Activated naive CD8-positive, alpha-beta T cell treated with anti-CD3 and anti-CD28 coated beads, Interleukin-2, amount 50 U/mL, for 24 hours (primary cell): Measurements from ENCODE around the gene SPOCK1.

Experiments used
- ATAC-seq: fragments of 150-1000 bp; cut with Tn5 transposase; one replicate; pipeline ENCODE4 v1.10.0; 2021
- DNase-seq: peaks from one replicate; pipeline ENCODE4 v3.0.0; 2021
- H3K27ac Mint-ChIP-seq: one replicate; pipeline ENCODE4 v1.8.0; 2021; ENCODE audit warnings: mild to moderate bottlenecking, mixed read lengths
- H3K27me3 Mint-ChIP-seq: one replicate; pipeline ENCODE4 v1.8.0; 2021; ENCODE audit warnings: mixed read lengths
- H3K36me3 Mint-ChIP-seq: one replicate; pipeline ENCODE4 v1.8.0; 2021; ENCODE audit warnings: low read depth, mixed read lengths
- H3K4me1 Mint-ChIP-seq: one replicate; pipeline ENCODE4 v1.8.0; 2021; ENCODE audit warnings: mixed read lengths
- H3K4me3 Mint-ChIP-seq: one replicate; pipeline ENCODE4 v1.8.0; 2021; ENCODE audit warnings: mild to moderate bottlenecking, moderate library complexity, mixed read lengths
- H3K9me3 Mint-ChIP-seq: one replicate; pipeline ENCODE4 v1.8.0; 2021; ENCODE audit warnings: mixed read lengths

Gene SPOCK1

GRCh38 chr5:137478043-137478442 is 21.1 kb downstream of the SPOCK1 start:
- H3K27me3 Mint-ChIP-seq = peaks cover 3% of the 10 kb centered on the region
- H3K27ac Mint-ChIP-seq = no peak overlapping the region
- H3K36me3 Mint-ChIP-seq = no peaks in the 10 kb centered on the region
- ATAC-seq = no peak
- no peak overlapping the region for H3K4me3 Mint-ChIP-seq
- H3K4me1 Mint-ChIP-seq = no peaks in the 10 kb centered on the region
- peaks cover 4% of the 10 kb centered on the region for H3K9me3 Mint-ChIP-seq
- no peak for DNase-seq

- Mint-ChIP-seq H3K9me3 (peaks cover 4% of the 10 kb centered on the region), H3K4me3 (no peak overlapping the region), H3K27ac (no peak overlapping the region), H3K36me3 (no peaks in the 10 kb centered on the region), H3K27me3 (peaks cover 12% of the 10 kb centered on the region), H3K4me1 (no peaks in the 10 kb centered on the region)
- DNase-seq (no peak), ATAC-seq (no peak)
These were observed 28.3 kb downstream of the SPOCK1 start for GRCh38 chr5:137470921-137471220.

GRCh38 chr5:137470111-137470920 is 28.8 kb downstream of the SPOCK1 start:
- Mint-ChIP-seq H3K4me1 (no peaks in the 10 kb centered on the region), H3K36me3 (no peaks in the 10 kb centered on the region), H3K27ac (no peak overlapping the region), H3K4me3 (no peak overlapping the region), H3K27me3 (peaks cover 12% of the 10 kb centered on the region), H3K9me3 (peaks cover 4% of the 10 kb centered on the region)
- DNase-seq (no peak), ATAC-seq (no peak)

- H3K36me3 Mint-ChIP-seq = no peaks in the 10 kb centered on the region
These were observed 32.2 kb downstream of the SPOCK1 start for GRCh38 chr5:137466889-137467288.

GRCh38 chr5:137465930-137466329 is 33.2 kb downstream of the SPOCK1 start:
- no peak overlapping the region for H3K27ac Mint-ChIP-seq

More at GRCh38 chr5:137466889-137467288, 32.2 kb downstream of the SPOCK1 start:
- no peak for DNase-seq
- no peak overlapping the region for H3K4me3 Mint-ChIP-seq
- peaks cover 3% of the 10 kb centered on the region for H3K27me3 Mint-ChIP-seq
- no peak overlapping the region for H3K27ac Mint-ChIP-seq
- ATAC-seq = no peak
- H3K4me1 Mint-ChIP-seq = no peaks in the 10 kb centered on the region
- H3K9me3 Mint-ChIP-seq = no peaks in the 10 kb centered on the region

GRCh38 chr5:137462816-137463520 is 36.2 kb downstream of the SPOCK1 start:
- no peak overlapping the region for H3K4me3 Mint-ChIP-seq
- H3K27me3 Mint-ChIP-seq = peaks cover 9% of the 10 kb centered on the region
- H3K36me3 Mint-ChIP-seq = no peaks in the 10 kb centered on the region
- no peak overlapping the region for H3K27ac Mint-ChIP-seq
- H3K4me1 Mint-ChIP-seq = no peaks in the 10 kb centered on the region
- no peaks in the 10 kb centered on the region for H3K9me3 Mint-ChIP-seq
- ATAC-seq (no peak), DNase-seq (no peak)

More at GRCh38 chr5:137465930-137466329, 33.2 kb downstream of the SPOCK1 start:
- H3K4me3 Mint-ChIP-seq = no peak overlapping the region
- H3K4me1 Mint-ChIP-seq = no peaks in the 10 kb centered on the region
- no peaks in the 10 kb centered on the region for H3K9me3 Mint-ChIP-seq
- peaks cover 3% of the 10 kb centered on the region for H3K27me3 Mint-ChIP-seq
- DNase-seq (no peak), ATAC-seq (no peak)
- no peaks in the 10 kb centered on the region for H3K36me3 Mint-ChIP-seq

- Mint-ChIP-seq H3K4me3 (no peak overlapping the region), H3K9me3 (no peaks in the 10 kb centered on the region), H3K27ac (no peak overlapping the region), H3K4me1 (no peaks in the 10 kb centered on the region), H3K27me3 (peaks cover 6% of the 10 kb centered on the region), H3K36me3 (no peaks in the 10 kb centered on the region)
- ATAC-seq = no peak
- no peak for DNase-seq
These were observed 36.9 kb downstream of the SPOCK1 start for GRCh38 chr5:137462265-137462590.

GRCh38 chr5:137461391-137462264 is 37.5 kb downstream of the SPOCK1 start:
- Mint-ChIP-seq H3K27ac (no peak overlapping the region), H3K9me3 (no peaks in the 10 kb centered on the region), H3K27me3 (peaks cover 6% of the 10 kb centered on the region), H3K4me3 (no peak overlapping the region), H3K36me3 (no peaks in the 10 kb centered on the region), H3K4me1 (no peaks in the 10 kb centered on the region)
- ATAC-seq (no peak), DNase-seq (no peak)

GRCh38 chr5:137454671-137455070 is 44.5 kb downstream of the SPOCK1 start:
- no peak for ATAC-seq
- H3K9me3 Mint-ChIP-seq = no peaks in the 10 kb centered on the region
- H3K27ac Mint-ChIP-seq = no peak overlapping the region
- no peaks in the 10 kb centered on the region for H3K4me1 Mint-ChIP-seq
- no peaks in the 10 kb centered on the region for H3K36me3 Mint-ChIP-seq
- no peak overlapping the region for H3K4me3 Mint-ChIP-seq
- DNase-seq = no peak
- H3K27me3 Mint-ChIP-seq = peaks cover 3% of the 10 kb centered on the region

GRCh38 chr5:137453483-137454080 is 45.5 kb downstream of the SPOCK1 start:
- peaks cover 1% of the 10 kb centered on the region for H3K27me3 Mint-ChIP-seq
- ATAC-seq = no peak
- H3K4me1 Mint-ChIP-seq = no peaks in the 10 kb centered on the region
- no peak overlapping the region for H3K4me3 Mint-ChIP-seq
- DNase-seq = no peak
- no peaks in the 10 kb centered on the region for H3K36me3 Mint-ChIP-seq
- no peak overlapping the region for H3K27ac Mint-ChIP-seq
- H3K9me3 Mint-ChIP-seq = no peaks in the 10 kb centered on the region

- Mint-ChIP-seq H3K4me3 (no peak overlapping the region), H3K9me3 (no peaks in the 10 kb centered on the region), H3K27ac (no peak overlapping the region), H3K36me3 (no peaks in the 10 kb centered on the region), H3K4me1 (no peaks in the 10 kb centered on the region), H3K27me3 (peaks cover 3% of the 10 kb centered on the region)
- DNase-seq (no peak), ATAC-seq (no peak)
These were observed 48.4 kb downstream of the SPOCK1 start for GRCh38 chr5:137450759-137451158.

GRCh38 chr5:137448868-137449267 is 50.3 kb downstream of the SPOCK1 start:
- Mint-ChIP-seq H3K36me3 (no peaks in the 10 kb centered on the region), H3K27me3 (peaks cover 3% of the 10 kb centered on the region), H3K27ac (no peak overlapping the region), H3K4me3 (no peak overlapping the region), H3K4me1 (no peaks in the 10 kb centered on the region), H3K9me3 (no peaks in the 10 kb centered on the region)
- DNase-seq (no peak), ATAC-seq (no peak)

- no peak for ATAC-seq
- no peak overlapping the region for H3K27ac Mint-ChIP-seq
These were observed 52.5 kb downstream of the SPOCK1 start for GRCh38 chr5:137446615-137447014.

GRCh38 chr5:137446151-137446550 is 53.0 kb downstream of the SPOCK1 start:
- no peak overlapping the region for H3K27ac Mint-ChIP-seq
- no peaks in the 10 kb centered on the region for H3K36me3 Mint-ChIP-seq
- DNase-seq (no peak), ATAC-seq (no peak)
- no peaks in the 10 kb centered on the region for H3K4me1 Mint-ChIP-seq
- no peaks in the 10 kb centered on the region for H3K9me3 Mint-ChIP-seq
- no peak overlapping the region for H3K4me3 Mint-ChIP-seq
- H3K27me3 Mint-ChIP-seq = peaks cover 7% of the 10 kb centered on the region

More at GRCh38 chr5:137446615-137447014, 52.5 kb downstream of the SPOCK1 start:
- Mint-ChIP-seq H3K36me3 (no peaks in the 10 kb centered on the region), H3K27me3 (peaks cover 7% of the 10 kb centered on the region), H3K4me1 (no peaks in the 10 kb centered on the region), H3K4me3 (no peak overlapping the region), H3K9me3 (no peaks in the 10 kb centered on the region)
- DNase-seq = no peak
